PFSK-1 (cell line): ENCODE data around the gene PLRG1.

ENCODE experiments used
- FOXP2 ChIP-seq: optimal IDR thresholded peaks from 2 replicates; pipeline ENCODE3; 2011; ENCODE audit warnings: borderline replicate concordance, control low read depth, inconsistent platforms; ENCODE audit not compliant: insufficient read depth; ENCODE audit errors: extremely low read length, extremely low read depth
- POLR2AphosphoS5 ChIP-seq: IDR thresholded peaks from 2 replicates; pipeline ENCODE4 v1.6.1; 2012; ENCODE audit warnings: low read depth, mild to moderate bottlenecking, control low read depth, low read length, moderate library complexity
- SIN3A ChIP-seq: IDR thresholded peaks from 2 replicates; pipeline ENCODE4 v1.6.1; 2012; ENCODE audit warnings: mild to moderate bottlenecking, low read length, moderate library complexity, borderline replicate concordance; ENCODE audit not compliant: insufficient read depth
- TAF1 ChIP-seq: IDR thresholded peaks from 2 replicates; pipeline ENCODE4 v1.6.1; 2012; ENCODE audit warnings: low read length, control low read depth, borderline replicate concordance; ENCODE audit not compliant: insufficient read depth
- TF ChIP-seq, protein P1 (sequence below), 2 experiments: IDR thresholded peaks; 2 replicates each; pipeline versions ENCODE4 v1.6.1 to v1.8.0; 2011 to 2012; ENCODE audit warnings: low read depth in 2 of 2, low read length in 2 of 2, control low read depth in 1 of 2, inconsistent platforms in 1 of 2, mild to moderate bottlenecking in 1 of 2, moderate library complexity in 1 of 2; ENCODE audit not compliant: insufficient read depth in 1 of 2

Gene PLRG1

DNA sequence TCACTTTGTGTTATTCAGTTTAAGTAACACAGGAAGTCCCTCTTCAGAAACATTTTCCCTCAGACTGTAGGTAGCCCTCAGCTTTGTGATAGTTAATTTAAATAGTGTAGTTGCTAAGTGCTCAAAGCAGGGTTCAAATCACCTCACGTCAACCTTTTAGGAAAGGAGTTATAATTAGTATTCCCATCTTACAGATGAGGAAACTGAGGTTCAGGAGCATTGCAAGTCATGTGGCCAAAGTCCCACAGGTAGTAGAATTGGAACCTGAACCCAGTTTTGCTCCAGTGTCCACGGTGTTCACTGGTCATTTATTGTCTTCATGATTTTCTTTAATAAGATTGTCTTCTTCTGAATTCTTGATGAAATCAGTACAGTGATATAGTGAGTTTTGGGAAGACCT lies 54.3 kb downstream of the PLRG1 start:
- no peak for TF ChIP-seq TAF1
- no peak for TF ChIP-seq SIN3A
- TF ChIP-seq, protein P1, sequence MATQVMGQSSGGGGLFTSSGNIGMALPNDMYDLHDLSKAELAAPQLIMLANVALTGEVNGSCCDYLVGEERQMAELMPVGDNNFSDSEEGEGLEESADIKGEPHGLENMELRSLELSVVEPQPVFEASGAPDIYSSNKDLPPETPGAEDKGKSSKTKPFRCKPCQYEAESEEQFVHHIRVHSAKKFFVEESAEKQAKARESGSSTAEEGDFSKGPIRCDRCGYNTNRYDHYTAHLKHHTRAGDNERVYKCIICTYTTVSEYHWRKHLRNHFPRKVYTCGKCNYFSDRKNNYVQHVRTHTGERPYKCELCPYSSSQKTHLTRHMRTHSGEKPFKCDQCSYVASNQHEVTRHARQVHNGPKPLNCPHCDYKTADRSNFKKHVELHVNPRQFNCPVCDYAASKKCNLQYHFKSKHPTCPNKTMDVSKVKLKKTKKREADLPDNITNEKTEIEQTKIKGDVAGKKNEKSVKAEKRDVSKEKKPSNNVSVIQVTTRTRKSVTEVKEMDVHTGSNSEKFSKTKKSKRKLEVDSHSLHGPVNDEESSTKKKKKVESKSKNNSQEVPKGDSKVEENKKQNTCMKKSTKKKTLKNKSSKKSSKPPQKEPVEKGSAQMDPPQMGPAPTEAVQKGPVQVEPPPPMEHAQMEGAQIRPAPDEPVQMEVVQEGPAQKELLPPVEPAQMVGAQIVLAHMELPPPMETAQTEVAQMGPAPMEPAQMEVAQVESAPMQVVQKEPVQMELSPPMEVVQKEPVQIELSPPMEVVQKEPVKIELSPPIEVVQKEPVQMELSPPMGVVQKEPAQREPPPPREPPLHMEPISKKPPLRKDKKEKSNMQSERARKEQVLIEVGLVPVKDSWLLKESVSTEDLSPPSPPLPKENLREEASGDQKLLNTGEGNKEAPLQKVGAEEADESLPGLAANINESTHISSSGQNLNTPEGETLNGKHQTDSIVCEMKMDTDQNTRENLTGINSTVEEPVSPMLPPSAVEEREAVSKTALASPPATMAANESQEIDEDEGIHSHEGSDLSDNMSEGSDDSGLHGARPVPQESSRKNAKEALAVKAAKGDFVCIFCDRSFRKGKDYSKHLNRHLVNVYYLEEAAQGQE (IDR thresholded peaks at IDR 0.05; ENCODE audit: insufficient read depth in 1 of 2, low read depth in 2 of 2, low read length in 2 of 2), result no peak
- no peak for TF ChIP-seq FOXP2
- no peak for TF ChIP-seq POLR2AphosphoS5

DNA sequence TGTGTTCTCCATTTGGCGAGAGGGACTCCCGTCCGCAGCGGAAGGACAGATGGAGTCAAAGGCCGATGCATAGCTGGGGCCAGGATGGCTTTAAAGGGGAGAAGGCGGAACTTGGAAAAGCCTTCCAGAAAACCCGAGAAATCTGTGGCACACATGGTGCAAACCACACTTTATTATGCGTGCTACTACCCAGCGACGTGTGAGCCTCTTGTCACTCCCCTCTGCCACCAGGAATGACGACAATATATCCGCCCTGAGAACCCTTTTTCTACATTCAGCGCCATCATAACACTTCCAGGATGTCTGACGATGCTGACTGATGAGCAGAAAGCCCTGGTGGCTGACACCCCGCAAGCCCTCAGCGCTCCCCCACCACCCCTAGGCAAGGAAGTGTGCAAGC lies 57.9 kb downstream of the PLRG1 start:
- TF ChIP-seq SIN3A (no peak), FOXP2 (no peak), POLR2AphosphoS5 (no peak), TAF1 (no peak)
- TF ChIP-seq, protein P1 (IDR thresholded peaks at IDR 0.05; ENCODE audit: insufficient read depth in 1 of 2, low read depth in 2 of 2, low read length in 2 of 2), result no peak

DNA sequence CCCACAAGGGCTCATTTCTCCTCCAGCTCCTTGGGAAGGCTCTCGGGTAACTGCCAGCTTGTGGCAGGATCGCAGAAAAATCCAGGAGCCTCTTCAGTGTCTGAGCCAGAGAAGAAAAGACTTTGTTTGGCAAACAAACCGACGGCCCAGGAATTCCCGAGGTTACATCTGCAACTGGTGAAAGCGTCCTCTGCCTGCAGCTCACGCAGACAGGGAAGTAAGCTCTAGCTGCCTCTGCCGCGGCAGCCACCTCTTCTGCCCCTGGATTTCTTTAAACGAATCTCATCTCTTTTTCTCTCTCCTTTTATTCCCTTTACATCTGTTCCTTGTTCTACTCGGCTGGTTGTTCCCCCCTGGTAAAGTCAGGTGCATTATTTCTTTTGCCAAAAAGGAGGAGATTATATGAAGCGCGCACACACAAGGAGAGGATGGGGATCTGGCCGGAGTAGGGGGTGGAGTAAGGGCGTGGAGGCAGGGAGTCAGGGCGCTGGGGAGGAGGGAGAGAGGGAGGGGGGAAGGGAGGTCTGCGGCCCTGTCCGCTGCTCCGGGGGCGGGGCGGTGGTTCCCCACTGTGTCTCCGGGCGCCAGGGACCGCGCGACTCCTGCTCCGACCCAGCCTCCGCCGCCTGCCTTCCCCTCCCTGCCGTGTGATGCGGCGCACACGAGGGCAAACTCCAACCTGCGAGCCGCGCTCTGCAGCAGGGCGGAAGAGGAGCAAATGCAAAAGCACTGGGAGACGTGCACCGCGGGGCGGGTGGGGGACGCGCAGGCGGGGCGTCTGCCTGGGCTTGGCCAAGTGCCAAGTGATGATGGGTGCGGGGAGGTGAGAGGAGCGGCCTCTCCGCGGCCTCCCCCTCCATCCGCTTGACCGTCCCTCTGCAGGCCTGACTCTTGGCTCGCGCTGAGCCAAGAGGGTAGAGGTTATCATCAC lies 58.6 kb downstream of the PLRG1 start, which contains the start of gene DCHS2:
Gene DCHS2 (minus strand): TSS at position 459 of the 931 bp plus-strand sequence. CDS start 444 bp downstream, at position 15.
- TF ChIP-seq FOXP2, result no peak
- TF ChIP-seq SIN3A, result no peak
- no peak for TF ChIP-seq POLR2AphosphoS5
- TF ChIP-seq, protein P1 (IDR thresholded peaks at IDR 0.05; ENCODE audit: insufficient read depth in 1 of 2, low read depth in 2 of 2, low read length in 2 of 2), result no peak
- TF ChIP-seq TAF1, result no peak

DNA sequence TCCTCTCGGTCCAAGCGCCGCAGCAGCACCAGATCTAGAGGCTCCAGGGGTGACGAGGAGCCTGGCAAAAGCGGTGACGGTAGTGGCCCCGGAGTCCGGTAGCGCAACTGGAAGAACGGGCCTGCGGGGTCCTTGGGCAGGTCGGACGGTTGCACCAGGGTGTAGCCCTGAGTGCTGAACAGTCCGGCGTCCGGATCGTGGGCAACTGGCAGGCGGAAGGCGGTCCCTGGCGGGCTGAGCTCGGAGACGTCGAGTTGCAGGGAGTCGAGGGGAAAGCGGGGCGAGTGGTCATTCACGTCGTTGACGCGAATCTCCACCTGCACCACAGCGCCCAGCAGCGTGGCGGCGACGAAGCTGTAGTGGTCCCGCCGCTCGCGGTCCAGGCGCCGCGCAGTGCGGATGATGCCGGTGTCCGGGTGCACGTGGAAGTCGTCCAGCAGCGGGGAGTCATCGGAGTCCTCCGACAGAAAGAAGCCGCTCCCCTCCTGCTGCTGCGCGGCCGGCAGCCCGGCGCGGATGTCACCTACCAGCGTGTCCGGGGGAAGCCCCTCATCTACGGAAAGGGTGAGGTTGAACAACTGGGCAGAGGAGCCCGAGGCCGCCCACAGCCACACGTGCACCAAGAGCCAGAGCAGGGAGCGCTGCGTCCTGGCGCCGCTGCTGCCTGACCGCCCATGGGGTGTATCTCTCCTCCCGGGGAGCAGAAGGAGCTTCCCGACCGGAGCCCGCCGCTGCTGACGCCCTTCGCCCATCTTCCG lies 59.4 kb downstream of the PLRG1 start:
- no peak for TF ChIP-seq SIN3A
- no peak for TF ChIP-seq POLR2AphosphoS5

DNA sequence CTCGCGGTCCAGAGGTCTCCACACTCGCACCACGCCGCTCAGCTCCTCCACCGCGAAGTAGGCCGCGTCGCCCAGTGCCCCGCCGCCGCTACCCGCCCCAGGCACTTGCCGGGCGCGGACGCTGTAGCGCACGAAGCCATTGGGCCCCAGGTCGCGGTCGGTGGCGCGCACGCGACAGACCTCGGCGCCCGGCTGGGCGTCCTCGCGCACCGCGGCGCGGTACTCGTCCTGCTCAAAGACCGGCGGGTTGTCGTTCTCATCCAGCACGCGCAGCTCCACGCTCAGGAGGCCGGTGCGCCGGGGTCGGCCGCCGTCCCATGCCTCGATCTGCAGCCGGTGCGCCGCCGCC lies 60.0 kb downstream of the PLRG1 start:
- TF ChIP-seq POLR2AphosphoS5 (no peak), TAF1 (no peak), FOXP2 (no peak), SIN3A (no peak)
- TF ChIP-seq, protein P1 (IDR thresholded peaks at IDR 0.05; ENCODE audit: insufficient read depth in 1 of 2, low read depth in 2 of 2, low read length in 2 of 2), result no peak
